OCI-LY3 (cell line): ENCODE measurements around the gene SLC25A10.

Experiments used
- EZH2phosphoT487 ChIP-seq: fragments of 200-600 bp; shearing (Covaris generic); IDR thresholded peaks from 2 replicates; pipeline ENCODE4 v1.6.1; 2018; ENCODE audit warnings: antibody characterized with exemption, mixed run types, low read depth
- TF ChIP-seq, protein P1 (sequence below): fragments of 200-600, 300-600 bp; sonication (generic); IDR thresholded peaks from 2 replicates; pipeline ENCODE4 v1.5.1; 2014; ENCODE audit warnings: antibody characterized with exemption, low read length, low read depth

DNA sequence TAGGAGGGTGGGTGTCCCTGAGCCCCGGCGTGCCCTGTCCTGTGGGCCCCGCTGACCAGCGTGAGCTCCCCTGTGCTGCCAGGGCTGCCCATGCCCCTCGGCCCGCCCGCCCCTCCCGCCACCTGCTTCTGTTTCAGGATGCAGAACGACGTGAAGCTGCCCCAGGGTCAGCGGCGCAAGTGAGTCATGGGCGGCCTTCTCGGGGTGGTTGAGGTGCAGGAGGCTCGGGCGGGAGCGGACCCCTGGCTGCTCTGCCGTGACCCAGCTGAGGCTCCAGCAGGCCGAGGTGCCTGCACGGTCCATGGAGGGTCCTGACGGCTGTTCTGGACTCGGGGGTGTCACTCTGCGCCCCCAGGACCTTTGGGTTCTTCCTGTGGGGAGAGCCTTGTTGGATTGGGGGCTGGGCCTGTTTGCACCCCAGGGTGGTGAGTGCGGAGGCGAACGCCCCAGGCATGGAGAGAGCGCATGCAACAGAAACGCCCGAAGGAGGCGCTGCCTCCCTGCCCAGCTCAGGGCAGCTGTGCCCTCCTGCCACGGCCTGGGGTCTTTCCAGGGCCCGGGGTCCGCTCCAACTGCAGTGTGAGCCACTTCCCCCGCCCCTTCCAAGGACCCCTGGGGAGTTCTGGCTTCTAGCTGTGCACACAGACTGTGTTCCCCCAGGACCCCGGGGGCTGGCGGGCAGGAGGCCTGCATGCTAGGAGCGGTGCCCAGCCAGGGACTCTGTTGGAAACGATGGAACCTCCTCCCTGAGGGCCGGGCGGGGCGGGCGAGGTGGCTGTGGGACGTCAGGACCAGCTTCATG lies 4.0 kb downstream of the SLC25A10 start:
- TF ChIP-seq, protein P1, sequence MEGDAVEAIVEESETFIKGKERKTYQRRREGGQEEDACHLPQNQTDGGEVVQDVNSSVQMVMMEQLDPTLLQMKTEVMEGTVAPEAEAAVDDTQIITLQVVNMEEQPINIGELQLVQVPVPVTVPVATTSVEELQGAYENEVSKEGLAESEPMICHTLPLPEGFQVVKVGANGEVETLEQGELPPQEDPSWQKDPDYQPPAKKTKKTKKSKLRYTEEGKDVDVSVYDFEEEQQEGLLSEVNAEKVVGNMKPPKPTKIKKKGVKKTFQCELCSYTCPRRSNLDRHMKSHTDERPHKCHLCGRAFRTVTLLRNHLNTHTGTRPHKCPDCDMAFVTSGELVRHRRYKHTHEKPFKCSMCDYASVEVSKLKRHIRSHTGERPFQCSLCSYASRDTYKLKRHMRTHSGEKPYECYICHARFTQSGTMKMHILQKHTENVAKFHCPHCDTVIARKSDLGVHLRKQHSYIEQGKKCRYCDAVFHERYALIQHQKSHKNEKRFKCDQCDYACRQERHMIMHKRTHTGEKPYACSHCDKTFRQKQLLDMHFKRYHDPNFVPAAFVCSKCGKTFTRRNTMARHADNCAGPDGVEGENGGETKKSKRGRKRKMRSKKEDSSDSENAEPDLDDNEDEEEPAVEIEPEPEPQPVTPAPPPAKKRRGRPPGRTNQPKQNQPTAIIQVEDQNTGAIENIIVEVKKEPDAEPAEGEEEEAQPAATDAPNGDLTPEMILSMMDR, result no peak
- TF ChIP-seq EZH2phosphoT487, result no peak
